ENCODE measurements around the gene MYO15A.

Gene MYO15A

GRCh38 chr17:18138065-18138749 is 29.7 kb downstream of the MYO15A start:
- DNase-seq, result no peak

- no peak for DNase-seq
Measured at GRCh38 chr17:18139092-18139491, 30.5 kb downstream of the MYO15A start.

DNA sequence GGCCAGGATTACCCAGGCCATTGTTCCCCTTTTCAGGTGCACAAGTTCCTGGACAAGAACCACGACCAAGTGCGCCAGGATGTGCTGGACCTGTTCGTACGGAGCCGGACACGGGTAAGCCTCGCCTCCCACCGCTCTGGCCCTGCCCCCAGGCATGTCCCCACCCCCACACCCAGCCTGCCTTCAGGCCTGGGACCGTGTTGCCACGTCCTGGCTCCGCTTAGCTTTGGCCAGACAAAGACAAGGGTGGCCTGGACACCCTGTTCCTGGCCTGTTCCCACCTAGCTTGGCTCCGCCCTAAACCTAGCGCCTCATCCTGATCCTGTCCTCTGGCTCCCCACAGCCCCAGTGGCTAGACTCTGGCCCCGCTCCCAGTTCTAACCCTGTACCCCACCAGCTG is 30.9 kb downstream of the MYO15A start:
- DNase-seq, result no peak

GRCh38 chr17:18139949-18140348 is 31.4 kb downstream of the MYO15A start:
- DNase-seq, result peak in 1 of 2 experiments; percentile 23

- no peak for DNase-seq
Measured at GRCh38 chr17:18140648-18141047, 32.1 kb downstream of the MYO15A start.

DNA sequence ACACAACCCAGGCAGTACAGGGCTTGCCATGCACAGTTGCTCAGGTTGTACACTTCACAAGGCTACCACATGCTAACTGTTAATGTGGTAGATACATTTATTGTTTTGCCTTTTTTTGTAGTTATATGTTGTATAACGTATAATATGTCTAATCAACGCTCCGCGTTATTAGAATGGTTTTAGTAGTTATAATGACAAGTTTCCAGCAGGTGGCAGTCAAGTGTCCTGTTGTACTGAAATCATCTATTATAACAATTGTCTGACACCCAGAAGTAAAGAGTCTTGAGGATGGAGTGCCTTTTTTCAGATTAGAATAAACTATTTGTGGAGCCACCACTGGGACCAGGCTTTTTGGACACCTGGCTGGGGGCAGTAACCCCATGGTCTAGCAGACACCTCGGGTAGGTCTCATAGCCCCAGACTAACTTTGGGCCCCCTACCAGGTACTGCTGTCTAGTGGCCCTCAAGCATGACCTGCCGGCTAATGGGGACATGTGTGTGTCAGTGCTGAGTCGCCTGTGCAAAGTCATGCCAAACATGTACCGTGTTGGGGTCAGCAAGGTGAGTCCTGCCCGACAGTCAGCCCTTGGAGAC is 32.8 kb downstream of the MYO15A start:
- peak; percentile 42 for DNase-seq

- DNase-seq, result no peak
Measured at GRCh38 chr17:18142417-18142816, 33.9 kb downstream of the MYO15A start.

GRCh38 chr17:18143044-18143936 is 34.7 kb downstream of the MYO15A start:
- DNase-seq, result no peak

GRCh38 chr17:18144261-18144660 is 35.7 kb downstream of the MYO15A start:
- no peak for DNase-seq

- no peak for DNase-seq
Measured at GRCh38 chr17:18144855-18145254, 36.3 kb downstream of the MYO15A start.

DNA sequence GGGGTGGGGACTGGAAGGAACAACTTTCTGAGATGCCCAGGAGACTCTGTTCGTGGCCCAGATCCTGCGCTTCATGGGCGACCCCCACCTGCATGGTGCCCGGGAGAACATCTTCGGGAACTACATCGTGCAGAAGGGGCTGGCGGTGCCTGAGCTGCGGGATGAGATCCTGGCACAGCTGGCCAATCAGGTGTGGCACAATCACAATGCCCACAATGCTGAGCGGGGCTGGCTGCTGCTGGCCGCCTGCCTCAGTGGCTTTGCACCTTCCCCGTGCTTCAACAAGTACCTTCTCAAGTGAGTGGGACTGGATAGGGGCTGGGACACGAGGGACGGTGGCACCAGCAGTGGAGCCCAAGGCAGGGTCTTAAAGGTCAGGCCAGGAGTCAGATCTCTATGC is 37.3 kb downstream of the MYO15A start:
- no peak for DNase-seq

DNA sequence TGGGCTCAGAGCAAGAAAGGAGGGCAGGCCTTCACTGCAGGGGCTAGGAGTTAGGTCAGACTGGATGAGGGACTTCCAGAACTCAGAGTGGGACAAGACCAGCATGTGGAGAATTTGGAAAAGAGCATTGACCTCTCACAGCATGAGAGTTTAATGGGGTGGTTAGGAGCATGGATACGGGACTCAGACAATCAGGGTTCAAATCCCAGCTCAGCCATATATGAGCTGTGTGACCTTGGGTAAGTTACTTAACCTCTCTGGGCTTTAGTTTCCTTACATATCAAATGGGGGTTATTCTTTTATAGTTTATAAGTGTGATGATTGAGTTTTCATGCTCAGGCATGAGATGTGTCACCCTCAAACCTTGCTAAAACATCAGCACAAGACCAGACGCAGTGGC is 37.7 kb downstream of the MYO15A start:
- DNase-seq, result no peak

- no peak for DNase-seq
Measured at GRCh38 chr17:18146980-18147379, 38.4 kb downstream of the MYO15A start.

GRCh38 chr17:18148586-18148985 is 40.0 kb downstream of the MYO15A start:
- DNase-seq, result no peak

GRCh38 chr17:18151290-18151689 is 42.7 kb downstream of the MYO15A start:
- no peak for DNase-seq

DNA sequence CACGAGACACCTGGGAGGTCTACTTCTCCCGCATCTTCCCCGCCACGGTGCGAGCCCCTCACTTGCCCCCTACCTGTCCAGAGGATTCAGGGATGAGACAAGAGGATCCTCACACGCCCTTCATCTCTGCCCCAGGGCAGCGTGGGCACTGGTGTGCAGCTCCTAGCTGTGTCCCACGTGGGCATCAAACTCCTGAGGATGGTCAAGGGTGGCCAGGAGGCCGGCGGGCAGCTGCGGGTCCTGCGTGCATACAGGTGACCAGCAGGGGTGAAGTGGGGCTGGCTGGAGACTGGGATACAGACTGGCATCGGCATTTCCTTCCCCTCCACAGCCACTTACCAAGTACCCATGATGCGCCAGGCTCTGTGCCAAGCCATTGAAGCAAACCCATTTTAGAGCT is 46.6 kb downstream of the MYO15A start:
- no peak for DNase-seq

GRCh38 chr17:18156171-18156975 is 47.8 kb downstream of the MYO15A start:
- DNase-seq, result no peak

DNA sequence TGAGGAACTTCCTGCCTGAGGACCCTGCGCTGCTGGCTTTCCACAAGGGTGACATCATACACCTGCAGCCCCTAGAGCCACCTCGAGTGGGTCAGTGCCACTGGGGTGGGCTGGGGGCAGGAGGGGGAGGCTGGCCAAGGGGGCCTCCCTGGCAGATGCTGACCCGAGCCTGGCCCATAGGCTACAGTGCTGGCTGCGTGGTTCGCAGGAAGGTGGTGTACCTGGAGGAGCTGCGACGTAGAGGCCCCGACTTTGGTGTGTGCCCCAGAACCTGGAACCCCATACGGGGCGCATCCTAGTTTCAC is 48.4 kb downstream of the MYO15A start:
- DNase-seq, result no peak

DNA sequence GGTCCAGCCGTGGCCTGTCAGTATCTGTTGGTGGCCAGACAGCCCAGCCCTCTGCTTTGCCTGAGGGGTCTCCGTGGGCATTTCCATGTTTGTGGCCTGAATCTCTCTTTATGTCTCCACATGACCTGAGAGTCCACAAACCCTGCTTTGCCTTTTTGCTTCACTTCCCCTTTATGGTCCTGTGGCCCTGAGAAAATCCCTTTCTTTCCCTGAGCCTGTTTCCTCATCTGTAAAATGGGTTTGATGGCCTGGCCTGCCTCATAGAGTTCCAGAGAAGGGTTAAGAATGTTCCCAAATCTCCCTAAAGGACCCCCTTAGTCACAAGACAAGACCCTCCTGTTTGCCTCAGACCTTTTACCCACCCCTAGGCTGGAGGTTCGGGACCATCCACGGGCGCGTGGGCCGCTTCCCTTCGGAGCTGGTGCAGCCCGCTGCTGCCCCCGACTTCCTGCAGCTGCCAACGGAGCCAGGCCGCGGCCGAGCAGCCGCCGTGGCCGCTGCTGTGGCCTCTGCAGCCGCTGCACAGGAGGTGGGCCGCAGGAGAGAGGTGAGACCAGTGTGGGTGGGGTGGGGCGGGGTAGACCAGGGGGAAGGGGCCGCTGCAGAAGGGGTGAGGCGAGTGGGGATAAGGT is 48.9 kb downstream of the MYO15A start:
- DNase-seq, result no peak

DNA sequence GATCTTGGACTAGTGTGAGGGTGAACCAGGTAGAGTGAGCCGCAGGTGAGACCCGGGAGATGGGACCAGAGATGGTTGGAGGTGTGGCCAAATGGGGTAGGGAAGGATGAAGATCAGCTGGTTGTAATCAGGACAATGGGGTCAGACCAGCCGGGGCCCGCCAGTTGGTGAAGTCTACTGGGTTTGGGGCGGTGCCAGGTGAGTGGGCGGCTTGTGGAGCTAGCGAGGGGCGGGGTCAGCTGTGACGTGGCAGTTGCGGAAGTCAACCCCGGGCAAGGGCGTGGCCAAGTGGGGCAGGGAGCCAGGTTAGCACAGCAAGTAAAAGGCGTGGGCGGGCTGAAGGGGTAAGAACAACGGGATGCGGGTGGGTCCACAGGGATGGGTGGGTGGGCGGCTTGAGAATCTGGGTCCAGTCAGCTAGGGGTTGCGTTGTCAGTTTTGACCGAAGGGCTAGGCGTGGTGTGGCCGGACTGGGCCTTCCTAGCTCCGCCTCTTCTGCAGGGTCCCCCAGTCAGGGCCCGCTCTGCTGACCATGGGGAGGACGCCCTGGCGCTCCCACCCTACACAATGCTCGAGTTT is 49.6 kb downstream of the MYO15A start:
- DNase-seq, result peak; percentile 97 to 98

- no peak for DNase-seq
Measured at GRCh38 chr17:18159551-18160120, 51.1 kb downstream of the MYO15A start.
